NCI-H226 (cell line): ENCODE measurements around the gene MPZL1.
A peak's percentile ranks its signal among the peaks of the same experiment; 100 is the strongest.

ENCODE experiments used
- DNase-seq: peaks from one replicate; pipeline ENCODE4 v3.0.0-alpha.2; 2015

The MPZL1 gene

GRCh38 chr1:167752219-167752985 is 30.6 kb downstream of the MPZL1 start:
- DNase-seq = peak; percentile 73

- DNase-seq = no peak
These were observed 33.9 kb downstream of the MPZL1 start for GRCh38 chr1:167755654-167756053.

GRCh38 chr1:167756730-167757405 is 35.1 kb downstream of the MPZL1 start:
- peak; percentile 18 for DNase-seq

- DNase-seq = no peak
These were observed 35.9 kb downstream of the MPZL1 start for GRCh38 chr1:167757433-167758309.

- no peak for DNase-seq
These were observed 39.6 kb downstream of the MPZL1 start for GRCh38 chr1:167761400-167761799.

GRCh38 chr1:167762061-167762746 is 40.4 kb downstream of the MPZL1 start:
- no peak for DNase-seq

GRCh38 chr1:167763525-167764220 is 41.9 kb downstream of the MPZL1 start:
- peak; percentile 29 for DNase-seq

- DNase-seq = no peak
These were observed 42.9 kb downstream of the MPZL1 start for GRCh38 chr1:167764458-167765330.

- no peak for DNase-seq
These were observed 43.7 kb downstream of the MPZL1 start for GRCh38 chr1:167765496-167765895.

GRCh38 chr1:167766538-167766937 is 44.8 kb downstream of the MPZL1 start:
- DNase-seq = no peak

GRCh38 chr1:167767761-167768160 is 46.0 kb downstream of the MPZL1 start:
- DNase-seq = no peak

GRCh38 chr1:167770127-167770526 is 48.3 kb downstream of the MPZL1 start:
- DNase-seq = no peak

- DNase-seq = no peak
These were observed 50.7 kb downstream of the MPZL1 start for GRCh38 chr1:167772436-167772835.

GRCh38 chr1:167773516-167773915 is 51.7 kb downstream of the MPZL1 start:
- no peak for DNase-seq

GRCh38 chr1:167774710-167775109 is 52.9 kb downstream of the MPZL1 start:
- DNase-seq = no peak

- DNase-seq = no peak
These were observed 53.4 kb downstream of the MPZL1 start for GRCh38 chr1:167775178-167775577.

- DNase-seq = no peak
These were observed 54.4 kb downstream of the MPZL1 start for GRCh38 chr1:167776151-167776550.

GRCh38 chr1:167776616-167777268 is 55.0 kb downstream of the MPZL1 start:
- DNase-seq = no peak

GRCh38 chr1:167777269-167777650 is 55.5 kb downstream of the MPZL1 start:
- DNase-seq = no peak

- no peak for DNase-seq
These were observed 59.8 kb downstream of the MPZL1 start for GRCh38 chr1:167781558-167781957.

- no peak for DNase-seq
These were observed 61.2 kb downstream of the MPZL1 start for GRCh38 chr1:167782946-167783345.
